Natural killer cell (primary cell): ENCODE results near the gene PRSS21. TPM values are rescaled to one million over a fixed set of nuclear protein-coding genes. Genes with fewer than 3 reads are reported as not detected.

Source experiments
- ATAC-seq, 3 donors: fragments of 150-1000 bp in 2 of 3; fragments of 200-7000 bp in 1 of 3; cut with Tn5 transposase; 1 replicate in 1 of 3; 2 replicates in 2 of 3; pipeline ENCODE4 v1.10.0; 2021; ENCODE audit warnings: mild to moderate bottlenecking in 2 of 3, moderate library complexity in 2 of 3
- DNase-seq, 2 donors: peaks; one replicate each; pipeline versions ENCODE4 v3.0.0 to v3.0.0-alpha.2; 2013 to 2021; ENCODE audit warnings: mixed read lengths in 1 of 2
- H3K27ac ChIP-seq: one replicate; pipeline ENCODE4 v1.5.1; 2013; ENCODE audit warnings: mild to moderate bottlenecking, low read length
- H3K27me3 ChIP-seq: one replicate; pipeline ENCODE4 v1.6.1; 2013; ENCODE audit warnings: low read length; ENCODE audit not compliant: control insufficient read depth, insufficient read depth
- H3K36me3 ChIP-seq: one replicate; pipeline ENCODE4 v1.6.1; 2013; ENCODE audit warnings: low read length; ENCODE audit not compliant: control insufficient read depth, insufficient read depth
- H3K4me1 ChIP-seq: one replicate; pipeline ENCODE4 v1.6.1; 2013; ENCODE audit warnings: low read length; ENCODE audit not compliant: control insufficient read depth, insufficient read depth
- H3K4me3 ChIP-seq: one replicate; pipeline ENCODE4 v1.5.1; 2013; ENCODE audit warnings: low read length
- H3K9me3 ChIP-seq: one replicate; pipeline ENCODE4 v1.6.1; 2013; ENCODE audit warnings: low read length; ENCODE audit not compliant: control insufficient read depth, insufficient read depth
- H3K27ac Mint-ChIP-seq, 2 donors: one replicate each; pipeline ENCODE4 v1.8.0; 2022; ENCODE audit warnings: mild to moderate bottlenecking in 2 of 2, mixed read lengths in 2 of 2, moderate library complexity in 1 of 2
- H3K27me3 Mint-ChIP-seq, 2 donors: one replicate each; pipeline ENCODE4 v1.8.0; 2022; ENCODE audit warnings: low read depth in 2 of 2, mixed read lengths in 2 of 2
- H3K36me3 Mint-ChIP-seq: one replicate; pipeline ENCODE4 v1.8.0; 2022; ENCODE audit warnings: mixed read lengths
- H3K4me1 Mint-ChIP-seq, 2 donors: one replicate each; pipeline ENCODE4 v1.8.0; 2022; ENCODE audit warnings: mixed read lengths in 2 of 2
- H3K4me3 Mint-ChIP-seq: one replicate; pipeline ENCODE4 v1.8.0; 2022; ENCODE audit warnings: mild to moderate bottlenecking, moderate library complexity, mixed read lengths
- H3K9me3 Mint-ChIP-seq, 2 donors: one replicate each; pipeline ENCODE4 v1.8.0; 2022; ENCODE audit warnings: mixed read lengths in 2 of 2
- CTCF ChIP-seq: fragments of 200-600 bp; IDR thresholded peaks from one replicate; pipeline ENCODE4 v1.8.0; 2022; ENCODE audit warnings: antibody characterized with exemption
- WGBS: methylation state at CpG from one replicate; pipeline ENCODE4 v1.1.7; 2013; ENCODE audit warnings: missing lambda C conversion rate; ENCODE audit not compliant: insufficient coverage; 5-methylcytosine and 5-hydroxymethylcytosine counted together
- intact Hi-C: fragments of 100-400 bp; cut with micrococcal nuclease; formaldehyde crosslinking; loops from one replicate; pipeline ENCODE4 v1.14.2; 2022
- total RNA-seq, 4 donors: library from RNA; stranded (reverse); fragments of 120-200 nt in 1 of 4; gene quantifications; one replicate each; pipeline versions ENCODE4 v1.2.3 to v1.2.4, GENCODE V29; 2013 to 2022

Gene PRSS21
- total RNA-seq, 3 donors from 2014 or later (not counting 1 experiment from before 2014, with no cell fraction given) = 0.64 to 6.6 TPM; not detected in 1

- no peak overlapping the region for H3K4me3 ChIP-seq
- no peaks in the 10 kb centered on the region for H3K36me3 Mint-ChIP-seq
- DNase-seq (no peak), ATAC-seq (no peak)
- peak overlapping the region; percentile 97 for H3K27ac ChIP-seq
- peak overlapping the region; percentile 30 to 96 for H3K27ac Mint-ChIP-seq
- H3K27me3 Mint-ChIP-seq = no peaks in the 10 kb centered on the region
- intact Hi-C loops = loop anchor here (1.0 to 5.0 kb wide), 2 partner anchors 42 to 79 kb away; partner anchors contain the start of gene FLYWCH2
- peaks cover 2% of the 10 kb centered on the region for H3K36me3 ChIP-seq
- TF ChIP-seq CTCF = no peak
- H3K4me1 ChIP-seq = peaks cover 56% of the 10 kb centered on the region
- no peaks in the 10 kb centered on the region for H3K27me3 ChIP-seq
- no peaks in the 10 kb centered on the region for H3K9me3 ChIP-seq
- peak overlapping the region; percentile 75 for H3K4me3 Mint-ChIP-seq
- 93% methylated on average over 15 of the region's 15 CpGs for WGBS
- H3K4me1 Mint-ChIP-seq = peaks cover 62 to 67% of the 10 kb centered on the region in 2 donors
- H3K9me3 Mint-ChIP-seq = no peaks in the 10 kb centered on the region
Measured at GRCh38 chr16:2839650-2840450, 22.8 kb downstream of the PRSS21 start.

- no peaks in the 10 kb centered on the region for H3K9me3 ChIP-seq
- H3K27me3 Mint-ChIP-seq = no peaks in the 10 kb centered on the region
- DNase-seq (peak in 1 of 2 donors; percentile 28), ATAC-seq (peak in 1 of 3 donors; percentile 12)
- peak overlapping the region; percentile 97 for H3K27ac ChIP-seq
- no peaks in the 10 kb centered on the region for H3K27me3 ChIP-seq
- H3K4me1 Mint-ChIP-seq = peaks cover 65 to 73% of the 10 kb centered on the region in 2 donors
- no peaks in the 10 kb centered on the region for H3K9me3 Mint-ChIP-seq
- peak overlapping the region; percentile 93 for H3K4me3 Mint-ChIP-seq
- H3K4me3 ChIP-seq = peak overlapping the region; percentile 46
- peaks cover 61% of the 10 kb centered on the region for H3K4me1 ChIP-seq
- H3K36me3 Mint-ChIP-seq = no peaks in the 10 kb centered on the region
- WGBS = 21% methylated on average over 12 of the region's 12 CpGs
- H3K36me3 ChIP-seq = peaks cover 2% of the 10 kb centered on the region
- TF ChIP-seq CTCF = no peak
- peak overlapping the region; percentile 96 to 97 for H3K27ac Mint-ChIP-seq
- intact Hi-C loops = loop anchor here (5.0 kb wide), 1 partner anchor 41 kb away; the partner anchor contains the start of gene FLYWCH2
Measured at GRCh38 chr16:2840914-2841313, 23.9 kb downstream of the PRSS21 start.

GRCh38 chr16:2841606-2842339 lies 24.7 kb downstream of the PRSS21 start:
- Mint-ChIP-seq H3K36me3 (no peaks in the 10 kb centered on the region), H3K27ac (peak overlapping the region; percentile 96 to 97), H3K4me1 (peaks cover 69 to 80% of the 10 kb centered on the region in 2 donors), H3K27me3 (no peaks in the 10 kb centered on the region), H3K4me3 (peak overlapping the region; percentile 93), H3K9me3 (no peaks in the 10 kb centered on the region)
- Histone ChIP-seq H3K36me3 (peaks cover 2% of the 10 kb centered on the region), H3K27ac (peak overlapping the region; percentile 97), H3K9me3 (no peaks in the 10 kb centered on the region), H3K4me3 (peak overlapping the region; percentile 46), H3K4me1 (peaks cover 68% of the 10 kb centered on the region), H3K27me3 (no peaks in the 10 kb centered on the region)
- no peak for TF ChIP-seq CTCF
- ATAC-seq (peak; percentile 75 to 81 (median 78)), DNase-seq (peak; percentile 49 to 54)
- 44% methylated on average over 18 of the region's 18 CpGs for WGBS
- intact Hi-C loops = loop anchor here (1.0 to 5.0 kb wide), 2 partner anchors 27 to 41 kb away; partner anchors contain the start of gene FLYWCH2
